ENCODE results near the gene GOLIM4. TPM values are rescaled to one million over a fixed set of nuclear protein-coding genes. Genes with fewer than 3 reads are reported as not detected.
A peak's percentile ranks its signal among the peaks of the same experiment; 100 is the strongest.

Gene GOLIM4
- total RNA-seq, 2 donors from 2014 or later: 3.3 to 5.8 TPM

- peaks cover 12% of the 10 kb centered on the region for H3K27me3 Mint-ChIP-seq (ENCODE audit: low read depth)
These were observed 89.1 kb downstream of the GOLIM4 start for GRCh38 chr3:168006584-168006983.

GRCh38 chr3:168003911-168004310, 91.8 kb downstream of the GOLIM4 start:
- H3K27me3 Mint-ChIP-seq (ENCODE audit: low read depth): peaks cover 12% of the 10 kb centered on the region
- DNase-seq (no peak), ATAC-seq (replicated peaks in 1 of 2) (no peak)
- no peaks in the 10 kb centered on the region for H3K4me1 Mint-ChIP-seq (ENCODE audit: low read depth)
- H3K9me3 Mint-ChIP-seq: no peaks in the 10 kb centered on the region
- no peak overlapping the region for H3K27ac Mint-ChIP-seq
- no peaks in the 10 kb centered on the region for H3K36me3 Mint-ChIP-seq (ENCODE audit: insufficient read depth in 2 of 2)
- no peak overlapping the region for H3K4me3 Mint-ChIP-seq

More at GRCh38 chr3:168006584-168006983, 89.1 kb downstream of the GOLIM4 start:
- Mint-ChIP-seq H3K4me1 (ENCODE audit: low read depth) (no peaks in the 10 kb centered on the region), H3K27ac (no peak overlapping the region), H3K4me3 (no peak overlapping the region), H3K9me3 (no peaks in the 10 kb centered on the region), H3K36me3 (ENCODE audit: insufficient read depth in 2 of 2) (peaks cover 0 to 2% of the 10 kb centered on the region in 2 donors)
- no peak for DNase-seq
- no peak for ATAC-seq (replicated peaks in 1 of 2)

GRCh38 chr3:168002786-168003368, 92.8 kb downstream of the GOLIM4 start:
- no peak overlapping the region for H3K27ac Mint-ChIP-seq
- H3K27me3 Mint-ChIP-seq (ENCODE audit: low read depth): peaks cover 12% of the 10 kb centered on the region
- no peaks in the 10 kb centered on the region for H3K9me3 Mint-ChIP-seq
- ATAC-seq (replicated peaks in 1 of 2) (peak in 1 of 2 donors; percentile 23), DNase-seq (no peak)
- H3K36me3 Mint-ChIP-seq (ENCODE audit: insufficient read depth in 2 of 2): no peaks in the 10 kb centered on the region
- no peak overlapping the region for H3K4me3 Mint-ChIP-seq
- H3K4me1 Mint-ChIP-seq (ENCODE audit: low read depth): no peaks in the 10 kb centered on the region

- no peak overlapping the region for H3K27ac Mint-ChIP-seq
- no peak for ATAC-seq (replicated peaks in 1 of 2)
These were observed 94.5 kb downstream of the GOLIM4 start for GRCh38 chr3:168001244-168001643.

GRCh38 chr3:167998253-167998652, 97.5 kb downstream of the GOLIM4 start:
- DNase-seq (no peak), ATAC-seq (replicated peaks in 1 of 2) (no peak)
- peaks cover 0 to 2% of the 10 kb centered on the region in 2 donors for H3K9me3 Mint-ChIP-seq
- no peak overlapping the region for H3K4me3 Mint-ChIP-seq
- H3K27me3 Mint-ChIP-seq (ENCODE audit: low read depth): peaks cover 12% of the 10 kb centered on the region
- no peaks in the 10 kb centered on the region for H3K36me3 Mint-ChIP-seq (ENCODE audit: insufficient read depth in 2 of 2)
- H3K27ac Mint-ChIP-seq: no peak overlapping the region
- H3K4me1 Mint-ChIP-seq (ENCODE audit: low read depth): no peaks in the 10 kb centered on the region

More at GRCh38 chr3:168001244-168001643, 94.5 kb downstream of the GOLIM4 start:
- peaks cover 9% of the 10 kb centered on the region for H3K27me3 Mint-ChIP-seq (ENCODE audit: low read depth)
- H3K4me1 Mint-ChIP-seq (ENCODE audit: low read depth): no peaks in the 10 kb centered on the region
- DNase-seq: no peak
- H3K4me3 Mint-ChIP-seq: no peak overlapping the region
- H3K9me3 Mint-ChIP-seq: no peaks in the 10 kb centered on the region
- H3K36me3 Mint-ChIP-seq (ENCODE audit: insufficient read depth in 2 of 2): no peaks in the 10 kb centered on the region

GRCh38 chr3:167996514-167996913, 99.2 kb downstream of the GOLIM4 start:
- no peak for ATAC-seq (replicated peaks in 1 of 2)

GRCh38 chr3:167992381-167992780, 103.3 kb downstream of the GOLIM4 start:
- Mint-ChIP-seq H3K4me3 (no peak overlapping the region), H3K27me3 (ENCODE audit: low read depth) (peaks cover 12% of the 10 kb centered on the region), H3K27ac (no peak overlapping the region), H3K9me3 (peaks cover 0 to 2% of the 10 kb centered on the region in 2 donors), H3K4me1 (ENCODE audit: low read depth) (no peaks in the 10 kb centered on the region), H3K36me3 (ENCODE audit: insufficient read depth in 2 of 2) (no peaks in the 10 kb centered on the region)
- DNase-seq: no peak
- ATAC-seq (replicated peaks in 1 of 2): no peak

More at GRCh38 chr3:167996514-167996913, 99.2 kb downstream of the GOLIM4 start:
- Mint-ChIP-seq H3K27ac (no peak overlapping the region), H3K4me3 (no peak overlapping the region), H3K27me3 (ENCODE audit: low read depth) (peaks cover 12% of the 10 kb centered on the region), H3K9me3 (peaks cover 0 to 2% of the 10 kb centered on the region in 2 donors), H3K36me3 (ENCODE audit: insufficient read depth in 2 of 2) (no peaks in the 10 kb centered on the region), H3K4me1 (ENCODE audit: low read depth) (no peaks in the 10 kb centered on the region)
- no peak for DNase-seq

GRCh38 chr3:167991213-167991612, 104.5 kb downstream of the GOLIM4 start:
- H3K27me3 Mint-ChIP-seq (ENCODE audit: low read depth): peaks cover 18% of the 10 kb centered on the region

GRCh38 chr3:167989999-167990398, 105.7 kb downstream of the GOLIM4 start:
- H3K9me3 Mint-ChIP-seq: peaks cover 0 to 6% of the 10 kb centered on the region in 2 donors
- no peaks in the 10 kb centered on the region for H3K36me3 Mint-ChIP-seq (ENCODE audit: insufficient read depth in 2 of 2)
- no peaks in the 10 kb centered on the region for H3K4me1 Mint-ChIP-seq (ENCODE audit: low read depth)
- H3K4me3 Mint-ChIP-seq: no peak overlapping the region
- H3K27ac Mint-ChIP-seq: no peak overlapping the region
- peaks cover 18% of the 10 kb centered on the region for H3K27me3 Mint-ChIP-seq (ENCODE audit: low read depth)
- ATAC-seq (replicated peaks in 1 of 2) (no peak), DNase-seq (no peak)

More at GRCh38 chr3:167991213-167991612, 104.5 kb downstream of the GOLIM4 start:
- Mint-ChIP-seq H3K9me3 (peaks cover 0 to 4% of the 10 kb centered on the region in 2 donors), H3K4me1 (ENCODE audit: low read depth) (no peaks in the 10 kb centered on the region), H3K27ac (no peak overlapping the region), H3K4me3 (no peak overlapping the region), H3K36me3 (ENCODE audit: insufficient read depth in 2 of 2) (no peaks in the 10 kb centered on the region)
- DNase-seq: no peak
- no peak for ATAC-seq (replicated peaks in 1 of 2)

- Mint-ChIP-seq H3K36me3 (ENCODE audit: insufficient read depth in 2 of 2) (no peaks in the 10 kb centered on the region), H3K4me1 (ENCODE audit: low read depth) (no peaks in the 10 kb centered on the region), H3K9me3 (peaks cover 0 to 4% of the 10 kb centered on the region in 2 donors), H3K27ac (no peak overlapping the region), H3K27me3 (ENCODE audit: low read depth) (peaks cover 12% of the 10 kb centered on the region), H3K4me3 (no peak overlapping the region)
- DNase-seq (no peak), ATAC-seq (replicated peaks in 1 of 2) (no peak)
These were observed 106.7 kb downstream of the GOLIM4 start for GRCh38 chr3:167989066-167989465.

- H3K36me3 Mint-ChIP-seq (ENCODE audit: insufficient read depth in 2 of 2): no peaks in the 10 kb centered on the region
- no peak overlapping the region for H3K4me3 Mint-ChIP-seq
- H3K9me3 Mint-ChIP-seq: peaks cover 0 to 4% of the 10 kb centered on the region in 2 donors
- H3K27ac Mint-ChIP-seq: no peak overlapping the region
- H3K4me1 Mint-ChIP-seq (ENCODE audit: low read depth): no peaks in the 10 kb centered on the region
- H3K27me3 Mint-ChIP-seq (ENCODE audit: low read depth): peaks cover 7% of the 10 kb centered on the region
- ATAC-seq (replicated peaks in 1 of 2) (no peak), DNase-seq (no peak)
These were observed 112.1 kb downstream of the GOLIM4 start for GRCh38 chr3:167983583-167983982.

- no peaks in the 10 kb centered on the region for H3K36me3 Mint-ChIP-seq (ENCODE audit: insufficient read depth in 2 of 2)
- H3K9me3 Mint-ChIP-seq: no peaks in the 10 kb centered on the region
- H3K27me3 Mint-ChIP-seq (ENCODE audit: low read depth): no peaks in the 10 kb centered on the region
- H3K4me1 Mint-ChIP-seq (ENCODE audit: low read depth): no peaks in the 10 kb centered on the region
- no peak overlapping the region for H3K27ac Mint-ChIP-seq
- no peak for ATAC-seq (replicated peaks in 1 of 2)
- H3K4me3 Mint-ChIP-seq: no peak overlapping the region
- no peak for DNase-seq
These were observed 117.2 kb downstream of the GOLIM4 start for GRCh38 chr3:167978486-167978885.

- no peak for ATAC-seq (replicated peaks in 1 of 2)
- Mint-ChIP-seq H3K9me3 (no peaks in the 10 kb centered on the region), H3K4me3 (no peak overlapping the region), H3K36me3 (ENCODE audit: insufficient read depth in 2 of 2) (no peaks in the 10 kb centered on the region), H3K27ac (no peak overlapping the region), H3K4me1 (ENCODE audit: low read depth) (no peaks in the 10 kb centered on the region), H3K27me3 (ENCODE audit: low read depth) (no peaks in the 10 kb centered on the region)
- no peak for DNase-seq
These were observed 117.7 kb downstream of the GOLIM4 start for GRCh38 chr3:167978071-167978470.

All from activated T-cell treated with anti-CD3 and anti-CD28 coated beads, Interleukin-2, amount 50 U/mL, for 72 hours (primary cell).